HCT116 (cell line): ENCODE measurements around the gene SLC47A2. TPM values are rescaled to one million over a fixed set of nuclear protein-coding genes. Genes with fewer than 3 reads are reported as not detected.

Experiments
- ATAC-seq: fragments of 200-7000 bp; cut with Tn5 transposase; 2 replicates; pipeline ENCODE4 v1.9.1; 2020; ENCODE audit warnings: mild to moderate bottlenecking, moderate library complexity
- BruUV-seq: library from RNA; stranded (reverse); fragments of 400-500 nt; replicated peaks from 2 replicates; lab custom pipeline; 2021; lab: Mats Ljungman, UMichigan
- CTCF ChIA-PET: fragments of 300-600 bp; sonication (Branson Sonifier 250); formaldehyde crosslinking; loops from one replicate; lab custom pipeline; 2021; ENCODE audit warnings: antibody characterized with exemption; lab: Charles Lee
- POLR2A ChIA-PET: fragments of 300-600, 350-600 bp; sonication (Branson Sonifier 250); formaldehyde crosslinking; loops from one replicate; lab custom pipeline; 2021; ENCODE audit warnings: antibody characterized with exemption; lab: Charles Lee
- RAD21 ChIA-PET, 2 experiments: fragments of 300-600 bp; sonication (Branson Sonifier 250); formaldehyde crosslinking; loops; one replicate each; lab custom pipeline; 2023; ENCODE audit warnings: low total read pairs in 2 of 2; ENCODE audit not compliant: uncharacterized antibody in 2 of 2, unreplicated experiment in 2 of 2, low non-redundant PET in 1 of 2; lab: Charles Lee
- DNase-seq: peaks from one replicate; pipeline ENCODE4 v3.0.0-alpha.2; 2010; ENCODE audit warnings: low read depth, low spot score
- H2AFZ ChIP-seq: fragments of 200-600 bp; shearing (Covaris generic), sonication (generic); 2 replicates; pipeline ENCODE4 v1.6.1; 2017; ENCODE audit warnings: low read depth, mixed run types, mixed read lengths, antibody characterized with exemption, low read length; ENCODE audit not compliant: poor library complexity, severe bottlenecking
- H3K27ac ChIP-seq: 2 replicates; pipeline ENCODE4 v1.5.1; 2012; ENCODE audit warnings: low read depth, low read length
- H3K27me3 ChIP-seq: fragments of 200-600 bp; sonication (generic); 2 replicates; pipeline ENCODE4 v1.6.1; 2016; ENCODE audit warnings: mixed run types, low read length, mixed read lengths; ENCODE audit not compliant: insufficient read depth
- H3K36me3 ChIP-seq, 2 experiments: fragments of 200-500 bp in 1 of 2; fragments of 200-600 bp in 1 of 2; sonication (Bioruptor generic) in 1 of 2; sonication (generic) in 1 of 2; 2 replicates each; pipeline versions ENCODE4 v1.5.1 to v1.6.1; 2014 to 2016; ENCODE audit warnings: low read length in 2 of 2, inconsistent platforms in 1 of 2, mixed read lengths in 1 of 2, mixed run types in 1 of 2; ENCODE audit not compliant: insufficient read depth in 2 of 2, control insufficient read depth in 1 of 2
- H3K4me1 ChIP-seq, 2 experiments: fragments of 200-600 bp in 1 of 2; sonication (generic) in 1 of 2; 2 replicates each; pipeline versions ENCODE4 v1.5.1 to v1.6.1; 2012 to 2017; ENCODE audit warnings: low read length in 2 of 2, inconsistent platforms in 1 of 2, mild to moderate bottlenecking in 1 of 2, mixed read lengths in 1 of 2, mixed run types in 1 of 2, moderate library complexity in 1 of 2; ENCODE audit not compliant: insufficient read depth in 2 of 2, control insufficient read depth in 1 of 2
- H3K4me2 ChIP-seq: fragments of 200-600 bp; sonication (generic); 2 replicates; pipeline ENCODE4 v1.6.1; 2017; ENCODE audit warnings: mixed run types, low read length, mixed read lengths
- H3K4me3 ChIP-seq, 2 experiments: fragments of 200-600 bp in 1 of 2; sonication (generic) in 1 of 2; replicated peaks in 1 of 2; 2 replicates each; pipeline ENCODE4 v1.5.1; 2011 to 2016; ENCODE audit warnings: low read length in 2 of 2, control low read depth in 1 of 2, low read depth in 1 of 2, mild to moderate bottlenecking in 1 of 2, mixed read lengths in 1 of 2, mixed run types in 1 of 2
- H3K79me2 ChIP-seq: fragments of 200-600 bp; sonication (generic); 2 replicates; pipeline ENCODE4 v1.6.1; 2017; ENCODE audit warnings: mild to moderate bottlenecking, mixed run types, low read length, moderate library complexity, mixed read lengths; ENCODE audit not compliant: insufficient read depth
- H3K9ac ChIP-seq: fragments of 200-600 bp; sonication (generic); 2 replicates; pipeline ENCODE4 v1.6.1; 2016; ENCODE audit warnings: low read length, mixed read lengths
- H3K9me2 ChIP-seq: fragments of 200-600 bp; sonication (generic), shearing (Covaris generic); 2 replicates; pipeline ENCODE4 v1.6.1; 2017; ENCODE audit warnings: mixed run types, mild to moderate bottlenecking, moderate library complexity; ENCODE audit not compliant: insufficient read depth
- H3K9me3 ChIP-seq, 2 experiments: fragments of 200-500 bp in 1 of 2; fragments of 200-600 bp in 1 of 2; sonication (Bioruptor generic) in 1 of 2; sonication (generic) in 1 of 2; 2 replicates each; pipeline ENCODE4 v1.6.1; 2014 to 2017; ENCODE audit warnings: low read length in 2 of 2, mixed read lengths in 2 of 2, inconsistent platforms in 1 of 2, low read depth in 1 of 2, mild to moderate bottlenecking in 1 of 2, mixed run types in 1 of 2, moderate library complexity in 1 of 2; ENCODE audit not compliant: control insufficient read depth in 1 of 2, insufficient read depth in 1 of 2
- H4K20me1 ChIP-seq: fragments of 200-600 bp; sonication (generic), shearing (Covaris generic); 2 replicates; pipeline ENCODE4 v1.6.1; 2017; ENCODE audit warnings: mixed run types, mild to moderate bottlenecking, moderate library complexity; ENCODE audit not compliant: insufficient read depth
- CEBPB ChIP-seq: IDR thresholded peaks from 2 replicates; pipeline ENCODE4 v1.6.1; 2012; ENCODE audit warnings: low read depth
- ELF1 ChIP-seq: IDR thresholded peaks from 2 replicates; pipeline ENCODE4 v1.6.1; 2012; ENCODE audit warnings: low read depth, borderline replicate concordance
- FOSL1 ChIP-seq: IDR thresholded peaks from 2 replicates; pipeline ENCODE4 v1.6.1; 2012; ENCODE audit warnings: low read depth
- JUND ChIP-seq: IDR thresholded peaks from 2 replicates; pipeline ENCODE4 v1.6.1; 2012
- POLR2AphosphoS5 ChIP-seq: IDR thresholded peaks from 2 replicates; pipeline ENCODE4 v1.6.1; 2011; ENCODE audit warnings: mild to moderate bottlenecking, low read depth, low read length, moderate library complexity
- REST ChIP-seq: IDR thresholded peaks from 2 replicates; pipeline ENCODE4 v1.6.1; 2012; ENCODE audit warnings: low read depth
- SIN3A ChIP-seq: IDR thresholded peaks from 2 replicates; pipeline ENCODE4 v1.6.1; 2012; ENCODE audit warnings: low read depth
- SP1 ChIP-seq: IDR thresholded peaks from 2 replicates; pipeline ENCODE4 v1.6.1; 2012; ENCODE audit warnings: low read depth
- TCF7L2 ChIP-seq: IDR thresholded peaks from 2 replicates; pipeline ENCODE4 v1.7.0; 2011; ENCODE audit warnings: borderline replicate concordance, inconsistent platforms; ENCODE audit not compliant: insufficient read depth, insufficient read length; ENCODE audit errors: extremely low read depth
- YY1 ChIP-seq: IDR thresholded peaks from 2 replicates; pipeline ENCODE4 v1.6.1; 2011; ENCODE audit warnings: low read length, low read depth, moderate library complexity, mild to moderate bottlenecking; ENCODE audit not compliant: insufficient replicate concordance; ENCODE audit errors: extremely low read depth
- ZNF274 ChIP-seq: fragments of 200-500 bp; sonication (Bioruptor generic); IDR thresholded peaks from 2 replicates; pipeline ENCODE4 v1.6.1; 2014; ENCODE audit warnings: mild to moderate bottlenecking, low read depth, low read length, inconsistent platforms
- intact Hi-C: fragments of 100-400 bp; cut with micrococcal nuclease; formaldehyde crosslinking; loops from 2 replicates; pipeline ENCODE4 v1.10.0; 2022
- total RNA-seq: library from RNA; stranded (reverse); gene quantifications from one replicate; pipeline ENCODE4 v1.2.1, GENCODE V29; 2021; ENCODE audit not compliant: unreplicated experiment
- TF ChIP-seq, protein P1 (sequence below): IDR thresholded peaks from 2 replicates; pipeline ENCODE4 v1.6.1; 2012

The SLC47A2 gene
- total RNA-seq, 1 experiment from 2014 or later, result not detected

GRCh38 chr17:19756546-19756945 is 40.2 kb upstream of the SLC47A2 start:
- no peak for ATAC-seq
- ChIA-PET RAD21 (no interaction called here), CTCF (no interaction called here), POLR2A (no interaction called here)
- H3K79me2 ChIP-seq, result no peaks in the 10 kb centered on the region
- intact Hi-C loops, result no loop called here
- H3K4me3 ChIP-seq, result no peak overlapping the region
- no peaks in the 10 kb centered on the region for H4K20me1 ChIP-seq
- TF ChIP-seq REST (no peak), JUND (no peak), SIN3A (no peak), FOSL1 (no peak), ELF1 (no peak), YY1 (no peak), ZNF274 (no peak), POLR2AphosphoS5 (no peak), TCF7L2 (no peak), CEBPB (no peak), SP1 (no peak)
- TF ChIP-seq, protein P1, sequence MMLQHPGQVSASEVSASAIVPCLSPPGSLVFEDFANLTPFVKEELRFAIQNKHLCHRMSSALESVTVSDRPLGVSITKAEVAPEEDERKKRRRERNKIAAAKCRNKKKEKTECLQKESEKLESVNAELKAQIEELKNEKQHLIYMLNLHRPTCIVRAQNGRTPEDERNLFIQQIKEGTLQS, result no peak
- H3K4me1 ChIP-seq, result peaks cover 29 to 36% of the 10 kb centered on the region in 2 experiments
- no peak overlapping the region for H2AFZ ChIP-seq
- no peak overlapping the region for H3K4me2 ChIP-seq
- BruUV-seq, result no TSS peak
- H3K36me3 ChIP-seq, result no peaks in the 10 kb centered on the region
- no peaks in the 10 kb centered on the region for H3K9me3 ChIP-seq
- H3K27me3 ChIP-seq, result no peaks in the 10 kb centered on the region
- H3K9ac ChIP-seq, result no peak overlapping the region
- no peaks in the 10 kb centered on the region for H3K9me2 ChIP-seq
- no peak overlapping the region for H3K27ac ChIP-seq
- no peak for DNase-seq
